NCI-H774 (cell line): Measurements from ENCODE around the gene GAPVD1.
A peak's percentile ranks its signal among the peaks of the same experiment; 100 is the strongest.
"Not testable (repeated sequence)": the region's sequence is repeated elsewhere in the genome, so short reads cannot be mapped to it uniquely, and the experiment has no call there.

ENCODE experiments used
- DNase-seq: peaks from one replicate; lab custom pipeline; 2025; lab: John Stamatoyannopoulos, UW

GAPVD1 gene, protein sequence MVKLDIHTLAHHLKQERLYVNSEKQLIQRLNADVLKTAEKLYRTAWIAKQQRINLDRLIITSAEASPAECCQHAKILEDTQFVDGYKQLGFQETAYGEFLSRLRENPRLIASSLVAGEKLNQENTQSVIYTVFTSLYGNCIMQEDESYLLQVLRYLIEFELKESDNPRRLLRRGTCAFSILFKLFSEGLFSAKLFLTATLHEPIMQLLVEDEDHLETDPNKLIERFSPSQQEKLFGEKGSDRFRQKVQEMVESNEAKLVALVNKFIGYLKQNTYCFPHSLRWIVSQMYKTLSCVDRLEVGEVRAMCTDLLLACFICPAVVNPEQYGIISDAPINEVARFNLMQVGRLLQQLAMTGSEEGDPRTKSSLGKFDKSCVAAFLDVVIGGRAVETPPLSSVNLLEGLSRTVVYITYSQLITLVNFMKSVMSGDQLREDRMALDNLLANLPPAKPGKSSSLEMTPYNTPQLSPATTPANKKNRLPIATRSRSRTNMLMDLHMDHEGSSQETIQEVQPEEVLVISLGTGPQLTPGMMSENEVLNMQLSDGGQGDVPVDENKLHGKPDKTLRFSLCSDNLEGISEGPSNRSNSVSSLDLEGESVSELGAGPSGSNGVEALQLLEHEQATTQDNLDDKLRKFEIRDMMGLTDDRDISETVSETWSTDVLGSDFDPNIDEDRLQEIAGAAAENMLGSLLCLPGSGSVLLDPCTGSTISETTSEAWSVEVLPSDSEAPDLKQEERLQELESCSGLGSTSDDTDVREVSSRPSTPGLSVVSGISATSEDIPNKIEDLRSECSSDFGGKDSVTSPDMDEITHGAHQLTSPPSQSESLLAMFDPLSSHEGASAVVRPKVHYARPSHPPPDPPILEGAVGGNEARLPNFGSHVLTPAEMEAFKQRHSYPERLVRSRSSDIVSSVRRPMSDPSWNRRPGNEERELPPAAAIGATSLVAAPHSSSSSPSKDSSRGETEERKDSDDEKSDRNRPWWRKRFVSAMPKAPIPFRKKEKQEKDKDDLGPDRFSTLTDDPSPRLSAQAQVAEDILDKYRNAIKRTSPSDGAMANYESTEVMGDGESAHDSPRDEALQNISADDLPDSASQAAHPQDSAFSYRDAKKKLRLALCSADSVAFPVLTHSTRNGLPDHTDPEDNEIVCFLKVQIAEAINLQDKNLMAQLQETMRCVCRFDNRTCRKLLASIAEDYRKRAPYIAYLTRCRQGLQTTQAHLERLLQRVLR (N-terminal part only)

DNA sequence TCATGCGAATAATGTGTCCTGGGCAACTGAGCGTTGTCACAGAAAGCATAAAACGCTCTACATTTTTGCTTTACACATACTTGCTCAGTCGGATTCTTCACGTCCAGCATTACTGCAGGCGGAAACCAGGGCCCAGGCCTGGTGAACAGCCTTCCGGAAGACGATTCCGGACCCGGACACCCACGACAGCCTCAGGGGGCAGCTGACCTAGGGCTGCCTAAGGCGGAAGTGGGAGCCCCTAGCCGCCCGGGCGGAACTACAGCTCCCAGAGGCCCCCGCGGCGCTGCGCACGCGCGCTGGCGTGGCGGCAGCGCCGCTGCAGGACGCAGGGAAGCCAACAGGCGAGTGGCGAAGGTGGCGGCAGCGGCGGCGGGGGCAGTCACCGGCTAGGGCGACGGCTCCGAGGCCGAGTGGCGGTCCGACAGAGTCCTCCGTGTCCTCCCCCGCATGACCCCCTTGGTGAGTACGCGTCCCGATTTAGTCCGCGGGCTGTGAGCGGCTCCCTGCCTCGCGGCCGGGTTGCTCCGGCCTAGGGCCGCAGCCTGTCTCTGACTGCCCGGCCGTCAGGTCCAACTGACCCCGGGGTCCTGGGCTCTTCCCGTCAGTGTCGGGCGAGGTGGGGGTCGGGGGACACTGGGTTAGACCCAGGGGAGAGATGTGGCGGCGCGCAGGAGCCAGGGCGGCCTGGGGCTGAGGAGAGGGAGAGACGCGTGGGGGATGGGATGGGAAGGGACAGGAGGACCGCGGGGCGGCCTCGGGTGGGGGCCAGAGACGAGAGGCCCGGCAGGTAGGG is at the start of gene GAPVD1:
Gene GAPVD1, plus strand, starts transcription at position 326 of the 793 bp plus-strand sequence. CDS start 37,096 bp downstream, outside the sequence.
- DNase-seq = peak; percentile 97

DNA sequence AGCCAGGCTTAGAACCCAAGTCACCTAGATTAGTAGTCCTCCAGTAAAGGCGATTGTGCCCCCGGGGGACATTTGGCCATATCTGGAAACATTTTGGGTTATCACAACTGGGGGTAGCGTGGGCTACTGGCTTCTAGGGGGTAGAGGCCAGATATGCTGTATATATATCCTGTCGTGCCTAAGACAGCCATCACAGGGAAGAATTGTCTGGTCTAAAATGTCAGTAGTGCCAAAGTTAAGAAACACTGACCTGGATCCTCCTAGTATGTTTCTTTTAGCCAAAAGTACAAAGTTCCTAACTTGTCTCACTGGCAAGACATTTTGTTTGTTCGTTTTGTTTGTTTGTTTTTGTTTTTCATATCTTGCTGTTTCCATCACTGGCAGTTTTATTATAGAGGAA is 47.4 kb upstream of the GAPVD1 start:
- DNase-seq = no peak

DNA sequence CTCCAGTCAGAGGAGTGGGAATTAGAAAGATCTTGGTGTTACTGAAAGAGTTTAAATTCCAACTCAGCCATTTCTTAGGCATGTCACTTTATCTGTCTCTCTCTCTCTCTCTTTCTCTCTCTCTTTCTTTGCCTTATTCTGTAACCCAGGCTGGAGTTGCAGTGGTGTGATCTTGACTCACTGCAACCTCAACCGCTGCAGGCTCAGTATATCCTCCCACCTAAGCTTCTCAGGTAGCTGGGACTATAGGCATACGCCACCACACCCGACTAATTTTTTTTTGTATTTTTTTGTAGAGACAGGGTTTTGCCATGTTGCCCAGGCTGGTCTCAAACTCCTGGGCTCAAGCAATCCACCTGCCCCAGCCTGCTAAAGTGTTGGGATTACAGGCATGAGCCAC is 43.0 kb upstream of the GAPVD1 start:
- DNase-seq = no peak

DNA sequence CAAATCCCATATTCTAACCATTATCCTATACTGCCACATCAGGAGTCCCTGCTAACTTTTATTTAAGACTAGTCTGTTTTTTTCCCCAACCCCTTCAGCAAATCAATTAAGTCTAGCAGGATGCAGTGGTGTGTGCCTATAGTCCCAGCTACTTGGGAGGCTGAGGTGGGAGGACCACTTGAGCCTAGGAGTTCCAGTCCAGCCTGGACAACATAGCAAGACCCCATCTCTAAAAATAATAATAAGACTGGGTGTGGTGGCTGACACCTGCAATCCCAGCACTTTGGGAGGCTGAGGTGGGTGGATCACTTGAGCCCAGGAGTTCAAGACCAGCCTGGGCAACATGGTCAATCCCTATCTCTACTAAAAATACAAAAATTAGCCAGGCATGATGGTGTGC is 36.8 kb upstream of the GAPVD1 start:
- not testable (repeated sequence) for DNase-seq

- no peak for DNase-seq
Measured at GRCh38 chr9:125227761-125228160, 33.9 kb upstream of the GAPVD1 start.

- no peak for DNase-seq
Measured at GRCh38 chr9:125233678-125234077, 27.9 kb upstream of the GAPVD1 start.

DNA sequence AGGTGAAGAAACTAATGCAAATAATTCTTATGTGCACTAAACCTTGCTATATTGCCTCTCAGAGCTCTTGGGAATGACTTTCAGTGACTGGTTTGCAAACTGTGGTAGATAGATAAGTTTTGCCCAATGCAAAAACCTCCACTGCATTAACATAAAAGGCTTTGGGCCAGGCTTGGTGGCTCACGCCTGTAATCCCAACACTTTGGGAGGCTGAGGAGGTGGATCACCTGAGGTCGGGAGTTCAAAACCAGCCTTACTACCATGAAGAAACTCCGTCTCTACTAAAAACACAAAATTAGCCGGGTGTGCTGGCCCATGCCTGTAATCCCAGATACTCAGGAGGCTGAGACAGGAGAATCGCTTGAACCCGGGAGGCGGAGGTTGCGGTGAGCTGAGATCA is 27.5 kb upstream of the GAPVD1 start:
- DNase-seq = not testable (repeated sequence)

- no peak for DNase-seq
Measured at GRCh38 chr9:125235804-125236519, 25.7 kb upstream of the GAPVD1 start.

- not testable (repeated sequence) for DNase-seq
Measured at GRCh38 chr9:125236520-125237159, 25.0 kb upstream of the GAPVD1 start.

GRCh38 chr9:125238127-125238914 is 23.3 kb upstream of the GAPVD1 start:
- no peak for DNase-seq

- no peak for DNase-seq
Measured at GRCh38 chr9:125238915-125239446, 22.6 kb upstream of the GAPVD1 start.

DNA sequence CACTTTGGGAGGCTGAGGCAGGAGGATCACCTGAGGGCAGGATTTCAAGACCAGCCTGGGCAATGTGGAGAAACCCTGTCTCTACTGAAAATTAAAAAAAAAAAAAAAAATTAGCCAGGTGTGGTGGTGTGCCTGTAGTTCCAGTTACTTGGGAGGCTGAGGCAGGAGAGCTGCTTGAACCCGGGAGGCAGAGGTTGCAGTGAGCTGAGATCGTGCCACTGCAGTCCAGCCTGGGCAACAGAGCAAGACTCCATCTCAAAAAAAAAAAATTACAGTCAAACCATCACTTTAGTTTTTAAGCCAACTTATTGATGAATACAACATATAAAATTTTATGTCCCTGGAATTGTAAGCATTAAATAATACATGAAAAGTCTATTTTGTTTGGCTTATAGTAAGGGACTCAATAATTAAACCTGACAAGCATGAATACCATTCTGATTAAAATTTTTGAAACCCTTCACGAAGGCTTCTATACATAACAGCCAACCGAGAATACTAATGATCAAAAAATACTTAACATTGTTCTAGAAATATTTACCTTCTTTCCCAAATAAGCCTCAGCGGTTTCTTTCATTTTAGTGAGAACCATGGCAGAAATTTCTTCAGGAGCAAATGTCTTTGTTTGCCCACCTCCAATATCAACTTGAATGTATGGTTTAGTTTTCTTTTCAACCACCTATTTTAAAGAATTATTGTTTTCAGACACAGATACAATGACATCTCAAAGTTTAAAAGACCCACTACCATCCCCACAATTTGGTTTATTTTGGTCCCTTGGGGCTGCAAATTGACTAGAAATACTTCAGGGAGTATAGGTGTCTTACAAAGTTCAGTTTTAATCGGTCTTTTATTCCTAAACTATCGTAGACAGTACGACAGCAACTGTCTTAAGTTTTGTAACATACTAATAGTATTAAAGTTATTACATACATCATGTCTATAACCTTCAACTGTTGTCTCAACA is 21.7 kb upstream of the GAPVD1 start:
- no peak for DNase-seq

DNA sequence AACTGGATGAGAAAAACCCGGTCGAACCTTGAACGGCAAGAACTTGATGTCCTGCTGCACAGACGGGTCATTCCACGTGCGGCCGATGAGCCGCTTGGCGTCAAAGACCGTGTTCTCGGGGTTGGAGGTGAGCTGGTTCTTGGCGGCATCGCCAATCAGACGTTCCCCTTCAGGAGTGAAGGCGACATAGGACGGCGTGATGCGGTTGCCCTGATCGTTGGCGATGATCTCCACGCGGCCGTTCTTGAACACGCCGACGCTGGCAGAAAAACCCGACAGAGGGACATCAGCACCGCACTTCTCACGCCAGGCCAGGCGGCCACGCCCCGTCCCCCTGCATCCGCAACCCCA is 21.0 kb upstream of the GAPVD1 start:
- DNase-seq = peak; percentile 29

DNA sequence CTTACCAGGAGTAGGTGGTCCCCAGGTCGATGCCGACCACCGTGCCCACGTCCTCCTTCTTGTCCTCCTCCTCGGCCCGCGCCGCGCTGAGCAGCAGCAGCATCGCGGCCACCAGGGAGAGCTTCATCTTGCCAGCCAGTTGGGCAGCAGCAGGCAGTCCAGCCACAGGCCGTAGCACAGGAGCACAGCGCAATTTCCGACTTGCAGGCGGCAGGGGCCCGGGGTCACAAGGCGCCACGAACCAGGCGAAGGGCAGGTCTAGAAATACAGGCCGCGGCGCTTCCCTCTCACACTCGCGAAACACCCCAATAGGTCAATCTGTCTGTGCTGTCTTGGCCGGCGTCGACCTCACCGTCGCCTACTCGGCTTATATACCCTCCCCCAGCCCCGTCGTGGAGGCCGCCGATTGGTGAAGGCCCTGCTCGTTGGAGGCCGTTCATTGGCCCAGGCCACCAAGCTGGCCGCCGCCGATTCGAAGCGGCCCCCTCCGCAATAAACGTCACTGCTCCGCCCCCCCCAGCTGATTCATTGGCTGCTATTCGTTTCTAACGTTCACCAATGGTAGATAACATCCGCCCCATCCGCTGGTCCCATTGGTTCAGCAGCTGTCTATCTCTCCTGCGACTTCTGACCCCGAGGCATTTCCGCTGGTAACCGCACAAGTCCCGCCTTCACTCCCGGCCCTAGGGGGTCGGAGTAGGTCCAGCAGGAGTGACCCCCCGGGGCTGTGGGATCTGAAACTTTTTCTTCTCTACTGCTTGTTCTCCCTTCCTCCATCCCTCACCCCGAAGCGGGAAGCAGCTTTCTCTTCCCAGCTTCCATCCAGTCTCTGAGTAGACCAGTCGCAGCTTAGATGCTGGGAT is 20.4 kb upstream of the GAPVD1 start, which contains the start of gene HSPA5:
Gene HSPA5, minus strand, starts transcription at position 344 of the 863 bp plus-strand sequence. Its CDS starts 217 bp downstream, at position 127.
- DNase-seq = peak; percentile 100

GRCh38 chr9:125241863-125242739 is 19.5 kb upstream of the GAPVD1 start:
- no peak for DNase-seq

DNA sequence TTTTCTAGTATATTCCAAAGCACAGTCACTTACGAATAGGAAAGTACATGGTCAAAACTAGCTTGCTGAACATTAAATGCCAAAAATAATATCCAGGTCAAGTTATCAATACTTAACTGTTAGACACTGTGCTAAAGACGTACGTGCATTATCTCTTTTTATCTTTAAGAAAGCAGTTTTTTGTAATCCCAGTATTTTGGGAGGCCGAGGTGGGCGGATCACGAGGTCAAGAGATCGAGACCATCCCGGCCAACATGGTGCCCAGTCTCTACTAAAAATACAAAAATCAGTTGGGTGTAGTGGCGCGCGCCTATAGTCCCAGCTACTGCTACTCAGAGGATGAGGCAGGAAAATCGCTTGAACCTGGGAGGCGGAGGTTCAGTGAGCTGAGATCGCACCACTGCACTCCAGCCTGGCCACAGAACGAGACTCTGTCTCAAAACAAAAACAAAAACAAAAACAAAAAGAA is 17.8 kb upstream of the GAPVD1 start:
- no peak for DNase-seq
